NCI-H774 (cell line): ENCODE results near the gene LST1.
A peak's percentile ranks its signal among the peaks of the same experiment; 100 is the strongest.
"Not testable (repeated sequence)": the region's sequence is repeated elsewhere in the genome, so short reads cannot be mapped to it uniquely, and the experiment has no call there.

Source experiments
- DNase-seq: peaks from one replicate; lab custom pipeline; 2025; lab: John Stamatoyannopoulos, UW

The LST1 gene

GRCh38 chr6:31586008-31586407, at the start of gene LST1:
Gene LST1, plus strand, starts transcription at chr6:31586277. Its CDS starts 1,023 bp downstream, at chr6:31587300.
- no peak for DNase-seq

- DNase-seq = no peak
These were observed 47.2 kb upstream of the LST1 start for GRCh38 chr6:31538805-31539400.

DNA sequence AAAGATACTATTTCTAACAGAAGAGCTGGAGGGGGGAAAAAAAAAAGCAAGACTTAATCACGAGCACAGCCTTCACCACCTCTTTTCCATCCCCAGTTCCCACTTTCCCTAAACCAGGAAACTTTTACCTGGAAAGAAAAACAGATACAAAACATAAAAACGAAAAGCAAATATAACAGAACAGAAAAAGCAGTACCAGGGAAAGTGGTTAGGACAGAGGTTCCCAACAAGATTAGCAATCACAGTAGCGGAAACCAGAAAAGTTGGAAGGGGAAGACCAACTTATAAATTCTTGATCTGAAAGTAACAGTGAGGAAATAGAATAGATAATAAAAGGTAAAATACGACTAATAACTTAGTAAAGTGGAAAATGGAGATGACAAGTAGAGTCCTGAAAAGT, 45.4 kb upstream of the LST1 start:
- no peak for DNase-seq

GRCh38 chr6:31541059-31541657, 44.9 kb upstream of the LST1 start:
- no peak for DNase-seq

DNA sequence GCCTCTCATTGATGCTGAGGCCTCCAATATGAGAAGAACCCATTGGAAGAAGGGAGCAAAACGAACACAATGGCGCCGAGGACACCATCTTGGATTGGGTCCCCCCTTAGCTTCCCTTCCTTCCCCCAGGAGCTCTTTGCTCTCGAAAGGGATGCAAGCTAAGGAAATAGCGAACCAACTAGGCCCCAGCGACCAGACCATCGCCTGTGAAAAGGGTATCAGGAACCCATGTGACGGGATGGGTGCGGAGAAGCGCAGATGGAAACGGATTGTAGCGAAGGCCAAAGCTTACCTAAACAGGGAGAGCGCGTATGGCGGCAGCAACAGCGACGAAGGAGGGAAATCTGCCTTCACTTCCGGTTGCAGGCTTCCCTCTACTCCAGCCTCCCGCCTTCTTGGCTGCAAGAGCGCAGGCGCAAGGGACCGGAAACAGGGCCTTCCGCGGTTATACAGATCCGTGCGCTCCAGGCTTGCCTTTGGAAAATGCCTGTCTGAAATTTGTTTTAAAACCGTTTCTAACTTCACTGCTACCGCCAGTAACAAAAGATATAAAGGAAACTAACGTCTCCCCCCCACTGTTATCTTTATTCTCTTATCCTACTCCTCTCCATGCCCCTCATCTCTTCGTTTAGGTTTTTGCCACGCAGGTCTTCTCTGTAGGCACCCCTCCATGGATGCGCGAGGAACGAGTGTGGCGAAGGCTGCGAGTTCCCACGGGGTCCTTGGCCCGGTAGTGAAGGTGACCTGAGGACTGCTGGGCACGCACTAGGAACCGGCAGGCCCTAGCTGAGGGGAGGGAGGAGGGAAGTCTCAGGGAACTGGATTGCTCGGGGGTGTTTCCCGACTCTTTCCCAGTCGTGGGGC, 44.2 kb upstream of the LST1 start, which contains the start of gene DDX39B:
Gene DDX39B, minus strand, starts transcription at position 346 of the 864 bp plus-strand sequence. CDS start 1,471 bp downstream, outside the sequence.
- DNase-seq = peak; percentile 97

DNA sequence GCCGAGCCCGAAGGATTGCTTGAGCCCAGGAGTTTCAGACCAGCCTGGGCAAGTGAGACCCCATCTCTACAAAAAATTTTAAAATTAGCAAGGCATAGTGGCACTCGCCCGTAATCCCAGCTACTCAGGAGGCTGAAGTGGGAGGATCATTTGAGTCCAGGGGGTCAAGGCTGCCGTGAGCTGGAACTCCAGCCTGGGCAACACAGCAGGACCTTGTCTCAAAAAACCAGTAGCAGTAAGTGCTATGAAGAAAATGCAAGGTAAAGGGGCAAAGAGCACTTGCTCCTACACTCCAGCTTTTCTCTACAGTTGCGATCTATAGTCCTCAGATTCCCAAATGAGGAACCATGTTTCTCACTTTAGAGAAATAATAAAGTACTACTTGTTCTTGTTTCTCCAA, 42.4 kb upstream of the LST1 start:
- no peak for DNase-seq

- DNase-seq = no peak
These were observed 41.4 kb upstream of the LST1 start for GRCh38 chr6:31544676-31545075.

- no peak for DNase-seq
These were observed 40.8 kb upstream of the LST1 start for GRCh38 chr6:31545291-31545690.

GRCh38 chr6:31546339-31546957, 39.6 kb upstream of the LST1 start, which contains the start of gene ATP6V1G2:
Gene ATP6V1G2, minus strand, starts transcription at chr6:31546608. Its CDS starts 49 bp downstream, at chr6:31546559.
- peak; percentile 88 for DNase-seq

DNA sequence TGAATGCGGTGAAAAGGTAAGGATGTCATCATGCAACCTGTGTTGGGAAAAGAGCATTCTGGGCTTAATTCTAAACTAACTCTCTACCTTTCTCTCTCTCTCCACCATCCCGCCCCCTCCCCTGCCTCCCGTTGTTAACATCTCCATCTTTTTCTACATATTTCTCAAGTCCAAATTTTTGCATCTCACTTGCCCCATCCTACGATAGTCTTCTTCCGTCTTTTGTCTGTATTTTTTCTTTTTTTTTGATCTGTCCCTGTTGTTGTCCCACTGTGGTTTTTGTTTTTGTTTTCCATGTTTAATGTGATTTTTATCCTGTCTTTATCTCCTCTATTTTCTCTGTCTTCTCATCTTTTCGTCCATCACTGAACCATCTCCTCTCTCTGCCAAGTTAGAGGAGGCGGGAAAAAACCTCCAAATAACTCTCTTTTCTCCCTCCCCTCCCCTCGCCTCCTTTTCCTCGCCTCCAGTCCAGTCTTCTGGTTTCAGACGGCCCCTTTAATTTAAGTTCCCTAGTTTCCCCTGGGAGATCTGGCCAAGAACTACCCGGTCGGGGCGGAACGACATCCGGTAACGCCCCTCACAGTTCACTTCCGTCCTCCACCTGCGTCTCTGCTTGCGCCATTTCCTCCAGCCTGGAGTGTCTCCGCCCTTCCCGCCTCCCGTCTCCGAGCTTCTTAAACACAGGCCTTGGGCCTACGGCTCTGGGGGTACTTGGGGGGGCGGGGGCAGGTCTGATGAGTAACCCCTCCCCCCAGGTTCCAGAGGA, 38.9 kb upstream of the LST1 start, which contains the start of gene NFKBIL1:
Gene NFKBIL1, plus strand, starts transcription at position 651 of the 769 bp plus-strand sequence. Its CDS starts 87 bp downstream, at position 738.
- peak; percentile 90 for DNase-seq

DNA sequence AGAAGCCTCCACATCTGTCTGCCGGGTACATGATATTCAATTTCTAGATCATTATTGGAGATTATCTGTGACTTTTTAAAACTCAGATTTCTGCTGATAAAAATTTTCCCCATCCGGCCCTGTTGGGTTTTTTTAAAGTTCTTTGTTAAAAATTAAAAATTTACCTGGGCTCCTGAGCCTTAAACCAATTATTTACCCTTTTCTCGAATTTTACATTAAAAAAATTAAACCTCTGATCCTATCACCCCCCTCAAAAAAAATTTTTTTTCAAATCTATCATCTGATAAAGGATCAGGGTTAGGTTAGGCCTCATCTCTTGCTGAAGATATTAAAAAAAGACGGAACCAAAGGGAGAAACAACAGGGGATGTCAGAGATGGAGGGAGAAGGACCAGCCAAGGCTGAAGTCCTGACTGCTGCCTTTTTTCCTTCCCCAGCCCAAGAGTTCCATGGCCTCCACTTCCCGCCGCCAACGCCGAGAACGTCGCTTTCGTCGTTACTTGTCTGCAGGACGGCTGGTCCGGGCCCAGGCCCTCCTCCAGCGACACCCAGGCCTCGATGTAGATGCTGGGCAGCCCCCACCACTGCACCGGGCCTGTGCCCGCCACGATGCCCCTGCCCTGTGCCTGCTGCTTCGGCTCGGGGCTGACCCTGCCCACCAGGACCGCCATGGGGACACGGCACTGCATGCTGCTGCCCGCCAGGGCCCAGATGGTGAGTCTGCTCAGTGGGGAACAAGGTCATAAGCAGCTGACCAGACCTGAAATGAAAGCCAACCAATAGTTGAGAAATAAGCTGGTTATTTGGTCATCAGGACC, 38.1 kb upstream of the LST1 start:
- DNase-seq = no peak

- no peak for DNase-seq
These were observed 37.6 kb upstream of the LST1 start for GRCh38 chr6:31548544-31548873.

DNA sequence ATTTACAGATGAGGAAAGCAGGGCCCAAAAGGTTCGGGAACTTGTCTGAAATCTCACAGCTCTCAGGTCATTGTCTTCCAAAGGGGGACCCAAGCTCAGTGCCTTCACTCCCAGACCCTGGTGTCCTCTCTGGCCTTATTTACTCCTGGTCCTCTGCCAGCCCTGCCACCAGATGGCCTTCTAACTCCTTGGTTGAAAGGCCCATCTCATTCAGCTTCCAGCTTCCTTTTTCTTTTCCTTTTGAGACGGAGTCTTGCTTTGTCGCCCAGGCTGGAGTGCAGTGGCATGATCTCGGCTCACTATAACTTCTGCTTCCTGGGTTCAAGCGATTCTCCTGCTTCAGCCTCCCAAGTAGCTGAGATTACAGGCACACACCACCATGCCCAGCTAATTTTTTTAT, 34.7 kb upstream of the LST1 start:
- not testable (repeated sequence) for DNase-seq

- no peak for DNase-seq
These were observed 29.8 kb upstream of the LST1 start for GRCh38 chr6:31556307-31556706.

DNA sequence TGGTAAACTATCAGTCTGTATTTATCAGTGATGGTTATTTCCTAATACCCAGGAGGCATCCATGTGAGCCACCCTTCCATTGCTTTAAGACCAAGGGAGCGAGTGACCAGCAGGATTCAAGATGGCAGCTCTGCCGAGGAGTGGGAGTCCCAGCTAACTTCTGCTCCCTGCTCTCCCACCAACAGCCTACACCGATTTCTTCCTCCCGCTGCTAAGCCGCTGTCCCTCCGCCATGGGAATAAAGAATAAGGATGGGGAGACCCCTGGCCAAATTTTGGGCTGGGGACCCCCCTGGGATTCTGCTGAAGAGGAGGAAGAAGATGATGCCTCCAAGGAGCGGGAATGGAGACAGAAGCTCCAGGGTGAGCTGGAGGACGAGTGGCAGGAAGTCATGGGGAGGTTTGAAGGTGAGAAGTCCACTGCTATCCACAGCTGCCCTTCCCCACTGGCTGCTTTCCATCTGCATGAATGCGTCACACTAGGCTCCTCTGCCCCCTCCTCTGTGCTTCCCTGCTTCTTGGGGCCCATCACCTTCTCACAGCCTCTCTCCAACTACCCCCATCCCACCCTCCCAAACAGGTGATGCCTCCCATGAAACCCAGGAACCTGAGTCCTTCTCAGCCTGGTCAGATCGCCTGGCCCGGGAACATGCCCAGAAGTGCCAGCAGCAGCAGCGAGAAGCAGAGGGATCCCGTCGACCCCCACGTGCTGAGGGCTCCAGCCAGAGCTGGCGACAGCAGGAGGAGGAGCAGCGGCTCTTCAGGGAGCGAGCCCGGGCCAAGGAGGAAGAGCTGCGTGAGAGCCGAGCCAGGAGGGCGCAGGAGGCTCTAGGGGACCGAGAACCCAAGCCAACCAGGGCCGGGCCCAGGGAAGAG, 28.4 kb upstream of the LST1 start:
- DNase-seq = no peak

DNA sequence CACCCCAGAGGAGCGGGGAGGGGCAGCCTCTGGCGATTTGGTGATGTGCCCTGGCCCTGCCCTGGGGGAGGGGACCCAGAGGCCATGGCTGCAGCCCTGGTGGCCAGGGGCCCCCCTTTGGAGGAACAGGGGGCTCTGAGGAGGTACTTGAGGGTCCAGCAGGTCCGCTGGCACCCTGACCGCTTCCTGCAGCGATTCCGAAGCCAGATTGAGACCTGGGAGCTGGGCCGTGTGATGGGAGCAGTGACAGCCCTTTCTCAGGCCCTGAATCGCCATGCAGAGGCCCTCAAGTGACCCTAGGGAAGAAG, 27.8 kb upstream of the LST1 start:
- DNase-seq = no peak

GRCh38 chr6:31558631-31559500, 27.2 kb upstream of the LST1 start:
- no peak for DNase-seq

GRCh38 chr6:31559606-31559957, 26.5 kb upstream of the LST1 start:
- no peak for DNase-seq
